ENCODE measurements around the gene MGP. TPM values are rescaled to one million over a fixed set of nuclear protein-coding genes. Genes with fewer than 3 reads are reported as not detected.

Gene MGP
- total and polyA plus RNA-seq, 2 of the 4 experiments (the other 2 are of a cell fraction): 1.4 to 2.7 TPM

DNA sequence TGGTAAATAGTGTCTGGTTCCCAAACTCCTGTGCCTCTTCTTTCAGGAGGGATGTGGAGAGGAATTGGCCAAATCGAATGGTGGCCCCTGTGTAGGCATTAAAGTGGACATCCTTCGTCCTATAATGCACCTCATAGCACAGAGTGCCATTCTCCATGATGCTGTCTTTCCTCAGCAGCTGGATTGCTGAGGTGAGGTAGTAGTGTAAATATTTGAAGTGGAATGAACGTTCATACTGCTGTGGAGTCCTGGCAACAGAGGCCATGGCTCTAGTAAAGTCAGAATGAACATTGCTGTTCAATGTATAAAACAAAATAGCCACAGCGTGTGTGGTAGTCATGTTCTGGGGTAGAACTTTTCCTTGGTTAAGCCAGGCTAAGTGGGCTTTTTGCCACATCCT is 45.0 kb downstream of the MGP start:
- ATAC-seq (ENCODE audit: low read depth): no peak
- H3K27ac ChIP-seq (ENCODE audit: insufficient read depth, low read length): no peak overlapping the region
- no peak overlapping the region for H3K56ac ChIP-seq (ENCODE audit: extremely low read depth, insufficient read depth, low read length)
- in situ Hi-C loops (cut with MboI; ENCODE audit: low sequenced_read_pairs): loop anchor here (5.0 kb wide), 1 partner anchor 157 kb away; no protein-coding TSS in a partner anchor
- TF ChIP-seq SMC3 (IDR thresholded peaks at IDR 0.05; ENCODE audit: low read depth, low read length) (no peak), MAFK (IDR thresholded peaks at IDR 0.05; ENCODE audit: low read depth, low read length) (no peak), MXI1 (IDR thresholded peaks at IDR 0.05; ENCODE audit: borderline replicate concordance, low read depth, low read length) (no peak), CHD1 (IDR thresholded peaks at IDR 0.05; ENCODE audit: low read depth, low read length) (no peak), CEBPB (IDR thresholded peaks at IDR 0.05; ENCODE audit: low read depth, low read length) (no peak)
- TF ChIP-seq, protein P1, sequence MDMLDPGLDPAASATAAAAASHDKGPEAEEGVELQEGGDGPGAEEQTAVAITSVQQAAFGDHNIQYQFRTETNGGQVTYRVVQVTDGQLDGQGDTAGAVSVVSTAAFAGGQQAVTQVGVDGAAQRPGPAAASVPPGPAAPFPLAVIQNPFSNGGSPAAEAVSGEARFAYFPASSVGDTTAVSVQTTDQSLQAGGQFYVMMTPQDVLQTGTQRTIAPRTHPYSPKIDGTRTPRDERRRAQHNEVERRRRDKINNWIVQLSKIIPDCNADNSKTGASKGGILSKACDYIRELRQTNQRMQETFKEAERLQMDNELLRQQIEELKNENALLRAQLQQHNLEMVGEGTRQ (IDR thresholded peaks at IDR 0.05; ENCODE audit: low read depth, low read length): no peak
- no peak for DNase-seq
- BruUV-seq (replicated peaks): no TSS peak
- no peak overlapping the region for H2AFZ ChIP-seq (replicated peaks; ENCODE audit: low read length, poor library complexity)
- H3K27me3 ChIP-seq (ENCODE audit: control insufficient read depth, insufficient read depth, low read length): no peaks in the 10 kb centered on the region
- no peak overlapping the region for H2BK120ac ChIP-seq (ENCODE audit: low read depth, low read length)
- no peak overlapping the region for H3K4me2 ChIP-seq (ENCODE audit: low read depth, low read length)
- H3K9ac ChIP-seq (ENCODE audit: low read depth, low read length): no peak overlapping the region
- H3K14ac ChIP-seq (replicated peaks; ENCODE audit: low read depth, low read length): no peak overlapping the region
- dilution Hi-C loops (cut with HindIII; ENCODE audit: low sequenced_read_pairs, unreplicated experiment): no loop called here
- no peak overlapping the region for H3K18ac ChIP-seq (ENCODE audit: low read depth, low read length)
- no peak overlapping the region for H3K4me3 ChIP-seq (ENCODE audit: insufficient read depth, low read depth, low read length)
- no peak overlapping the region for H2AK9ac ChIP-seq (replicated peaks; ENCODE audit: low read depth, low read length, poor library complexity)
- peaks cover 3% of the 10 kb centered on the region for H3K9me1 ChIP-seq (ENCODE audit: insufficient read depth, low read length)
- H3K23ac ChIP-seq (ENCODE audit: low read depth, low read length): no peak overlapping the region
- no peaks in the 10 kb centered on the region for H3K36me3 ChIP-seq (ENCODE audit: control insufficient read depth, insufficient read depth, low read length)
- no CpG with 5 or more reads among the region's 4 CpGs for WGBS, 2 experiments (ENCODE audit: extremely low coverage in 2 of 2, insufficient read length in 1 of 2)
- peaks cover 4% of the 10 kb centered on the region for H4K20me1 ChIP-seq (ENCODE audit: insufficient read depth, low read length)
- no peaks in the 10 kb centered on the region for H3K79me1 ChIP-seq (ENCODE audit: low read depth in 1 of 2, low read length in 2 of 2)
- ChIA-PET POLR2A (ENCODE audit: unreplicated experiment) (no interaction called here), CTCF (no interaction called here)
- intact Hi-C loops (cut with micrococcal nuclease): loop anchor here (10.0 kb wide), 1 partner anchor 206 kb away; no protein-coding TSS in a partner anchor
- H3K9me3 ChIP-seq (ENCODE audit: control insufficient read depth, insufficient read depth, low read length): no peaks in the 10 kb centered on the region
- H3K4ac ChIP-seq (ENCODE audit: low read depth, low read length): 0 out of 2 replicates have a peak overlapping the region, but pooled peaks have one; percentile 19
- 0 out of 3 replicates have a peak overlapping the region, but pooled peaks have one; percentile 9 for H2BK15ac ChIP-seq (ENCODE audit: low read depth, low read length)
- peak overlapping the region; percentile 58 for H2AK5ac ChIP-seq (ENCODE audit: low read depth, low read length)
- H2BK5ac ChIP-seq (ENCODE audit: low read depth, low read length, poor library complexity, severe bottlenecking): peak overlapping the region; percentile 3
- peak overlapping the region; percentile 82 for H2BK20ac ChIP-seq (ENCODE audit: low read depth, low read length)
- H4K8ac ChIP-seq (ENCODE audit: low read depth in 2 of 2, low read length in 2 of 2): no peak overlapping the region; a peak in 1 of 4 replicates
- no peak overlapping the region for H4K5ac ChIP-seq (ENCODE audit: low read depth, low read length)
- H3K4me1 ChIP-seq (ENCODE audit: control insufficient read depth, insufficient read depth, low read length): peaks cover 6% of the 10 kb centered on the region; the same call in 1 of the 2 replicates
- 0 out of 2 replicates have a peak overlapping the region, but pooled peaks have one; percentile 1 for H4K91ac ChIP-seq (ENCODE audit: insufficient read depth, low read depth, low read length)

All from IMR-90 (cell line).